ENCODE measurements around the gene SMIM14.

- TF ChIP-seq, protein P1, sequence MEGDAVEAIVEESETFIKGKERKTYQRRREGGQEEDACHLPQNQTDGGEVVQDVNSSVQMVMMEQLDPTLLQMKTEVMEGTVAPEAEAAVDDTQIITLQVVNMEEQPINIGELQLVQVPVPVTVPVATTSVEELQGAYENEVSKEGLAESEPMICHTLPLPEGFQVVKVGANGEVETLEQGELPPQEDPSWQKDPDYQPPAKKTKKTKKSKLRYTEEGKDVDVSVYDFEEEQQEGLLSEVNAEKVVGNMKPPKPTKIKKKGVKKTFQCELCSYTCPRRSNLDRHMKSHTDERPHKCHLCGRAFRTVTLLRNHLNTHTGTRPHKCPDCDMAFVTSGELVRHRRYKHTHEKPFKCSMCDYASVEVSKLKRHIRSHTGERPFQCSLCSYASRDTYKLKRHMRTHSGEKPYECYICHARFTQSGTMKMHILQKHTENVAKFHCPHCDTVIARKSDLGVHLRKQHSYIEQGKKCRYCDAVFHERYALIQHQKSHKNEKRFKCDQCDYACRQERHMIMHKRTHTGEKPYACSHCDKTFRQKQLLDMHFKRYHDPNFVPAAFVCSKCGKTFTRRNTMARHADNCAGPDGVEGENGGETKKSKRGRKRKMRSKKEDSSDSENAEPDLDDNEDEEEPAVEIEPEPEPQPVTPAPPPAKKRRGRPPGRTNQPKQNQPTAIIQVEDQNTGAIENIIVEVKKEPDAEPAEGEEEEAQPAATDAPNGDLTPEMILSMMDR (IDR thresholded peaks at IDR 0.05; ENCODE audit: poor library complexity) = no peak
- TF ChIP-seq EZH2phosphoT487 (IDR thresholded peaks at IDR 0.05; ENCODE audit: low read depth, severe bottlenecking, unreplicated experiment) = no peak
These were observed 128.2 kb downstream of the SMIM14 start for GRCh38 chr4:39510348-39510929.

Data from hepatocyte (in vitro differentiated cells).